ENCODE measurements around the gene NFATC2.

Gene NFATC2

GRCh38 chr20:51536116-51537069 lies 6.1 kb downstream of the NFATC2 start:
- DNase-seq = no peak

GRCh38 chr20:51535674-51536073 lies 6.8 kb downstream of the NFATC2 start:
- DNase-seq = no peak

- no peak for DNase-seq
Observed at GRCh38 chr20:51535075-51535386, 7.5 kb downstream of the NFATC2 start.

DNA sequence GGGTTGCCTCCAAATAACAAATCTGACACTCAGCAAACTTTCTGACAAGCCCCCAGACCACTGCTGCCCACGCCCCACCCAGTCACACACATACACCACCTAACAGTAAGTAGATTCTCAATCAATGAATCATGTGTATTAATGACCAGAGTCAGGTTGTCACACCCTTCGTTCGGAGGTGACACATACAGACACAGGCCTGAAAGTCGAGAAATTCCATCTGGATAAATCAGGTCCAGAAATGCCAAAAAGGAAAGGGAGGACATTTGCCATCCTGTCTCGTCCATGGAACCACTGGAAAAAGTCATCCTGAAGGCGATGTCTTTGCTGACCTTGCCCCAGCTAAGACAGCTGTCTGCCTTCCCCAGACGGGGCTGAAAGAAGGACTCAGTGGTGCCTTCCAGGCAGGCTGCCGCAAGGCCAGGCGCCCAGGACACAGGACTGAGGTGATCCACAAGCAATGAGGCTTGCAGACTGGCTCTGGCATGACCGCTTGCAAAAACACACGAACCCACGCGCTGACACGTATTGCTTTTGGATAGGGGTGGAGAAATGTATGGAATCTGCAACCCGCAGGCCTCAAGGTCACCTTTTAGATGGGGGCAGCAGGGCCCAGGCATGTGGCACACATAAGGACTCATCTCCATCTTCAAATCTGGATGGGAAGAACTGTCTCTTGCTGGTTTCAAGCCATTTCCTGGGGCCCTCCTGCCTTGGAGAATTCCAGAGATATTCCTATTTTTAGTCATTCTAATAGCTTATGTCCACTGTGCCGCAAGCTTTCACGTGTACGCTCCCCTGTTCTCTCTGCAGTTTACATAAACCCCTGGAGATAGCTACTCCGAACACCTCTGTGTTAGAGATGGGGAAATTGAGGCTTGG lies 9.0 kb downstream of the NFATC2 start:
- no peak for DNase-seq

DNA sequence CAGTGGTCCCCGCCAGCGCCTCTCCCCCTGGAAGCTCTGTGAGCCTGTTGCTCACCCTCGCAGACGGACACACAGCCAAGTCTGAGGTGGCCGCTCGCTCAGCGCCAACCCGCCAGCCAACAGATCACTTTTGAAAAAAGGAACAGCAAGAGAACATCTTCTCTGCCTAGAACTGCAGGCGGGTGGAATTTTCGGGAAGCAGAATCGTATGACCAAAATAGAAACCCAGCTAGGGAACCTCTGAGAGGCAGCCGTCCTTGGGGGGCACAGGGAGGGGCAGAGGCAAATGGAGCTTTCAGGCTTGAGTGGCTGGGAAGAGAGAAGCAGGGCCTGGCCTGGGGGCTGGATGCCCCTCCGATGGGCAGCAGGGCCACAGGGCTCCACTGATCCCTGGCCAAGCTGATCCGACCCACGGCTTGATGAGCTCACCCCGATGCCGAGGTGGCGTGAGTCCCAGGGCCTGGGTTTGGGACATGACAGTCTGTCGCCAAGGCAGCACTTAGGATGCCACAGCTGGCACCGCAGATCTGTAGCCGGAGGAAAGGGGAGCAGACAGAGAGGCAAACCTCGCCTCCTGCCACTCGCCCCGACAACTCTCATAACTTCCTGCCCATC lies 9.8 kb downstream of the NFATC2 start:
- DNase-seq = no peak

DNA sequence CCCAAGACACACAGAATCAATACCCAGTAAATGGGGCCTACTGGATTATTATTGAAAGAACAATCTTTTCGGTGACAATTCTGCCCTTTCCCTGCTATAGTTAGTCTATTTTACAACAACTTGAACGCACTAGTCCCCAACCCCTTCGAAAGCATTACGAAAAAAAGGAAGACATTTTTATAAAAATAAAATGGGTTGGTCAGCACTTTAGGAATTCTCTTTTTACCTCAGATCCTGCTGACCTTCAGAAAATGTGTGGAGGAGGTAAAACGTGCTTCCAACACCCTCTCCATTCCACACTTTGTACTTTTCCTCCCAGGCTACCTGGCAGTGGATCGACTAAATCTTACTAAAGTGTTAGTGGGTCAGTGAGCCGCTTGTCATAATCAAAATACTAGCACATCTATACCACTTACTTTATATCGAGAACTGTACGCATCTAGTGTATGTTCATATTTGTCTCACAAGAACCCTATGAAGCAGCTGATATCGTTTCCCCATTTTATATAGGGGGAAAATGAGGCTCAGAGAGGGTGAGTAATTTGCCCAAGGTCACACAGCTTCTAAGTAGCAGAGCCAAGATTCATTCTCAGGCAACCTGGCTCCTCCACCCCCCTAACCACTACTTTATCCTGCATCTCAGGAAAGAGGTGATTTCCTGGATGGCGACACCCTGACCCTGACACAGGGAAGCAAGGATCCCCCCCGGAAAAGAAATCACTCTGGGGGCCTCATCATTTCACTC lies 10.6 kb downstream of the NFATC2 start:
- no peak for DNase-seq

- DNase-seq = no peak
Observed at GRCh38 chr20:51531141-51531710, 11.3 kb downstream of the NFATC2 start.

- DNase-seq = no peak
Observed at GRCh38 chr20:51529758-51530157, 12.8 kb downstream of the NFATC2 start.

- DNase-seq = no peak
Observed at GRCh38 chr20:51529081-51529681, 13.3 kb downstream of the NFATC2 start.

GRCh38 chr20:51528263-51529027 lies 14.1 kb downstream of the NFATC2 start:
- DNase-seq = no peak

DNA sequence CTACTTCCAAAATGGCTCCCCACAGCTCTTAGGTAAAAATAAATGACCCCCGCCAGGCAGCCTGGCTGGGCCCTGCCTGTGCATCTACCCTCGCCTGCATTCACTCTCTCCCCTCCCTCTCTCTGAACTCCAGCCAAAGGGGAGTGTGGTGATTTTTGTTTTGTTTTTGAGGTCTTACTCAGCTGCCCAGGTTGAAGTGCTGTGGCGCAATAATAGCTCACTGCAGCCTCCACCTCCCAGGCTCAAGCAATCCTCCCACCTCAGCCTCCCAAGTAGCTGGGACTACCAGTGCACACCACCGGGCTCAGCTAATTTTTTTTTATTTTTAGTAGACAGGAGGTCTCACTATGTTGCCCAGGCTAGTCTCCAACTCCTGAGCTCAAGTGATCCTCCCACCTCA lies 15.8 kb downstream of the NFATC2 start:
- DNase-seq = no peak

DNA sequence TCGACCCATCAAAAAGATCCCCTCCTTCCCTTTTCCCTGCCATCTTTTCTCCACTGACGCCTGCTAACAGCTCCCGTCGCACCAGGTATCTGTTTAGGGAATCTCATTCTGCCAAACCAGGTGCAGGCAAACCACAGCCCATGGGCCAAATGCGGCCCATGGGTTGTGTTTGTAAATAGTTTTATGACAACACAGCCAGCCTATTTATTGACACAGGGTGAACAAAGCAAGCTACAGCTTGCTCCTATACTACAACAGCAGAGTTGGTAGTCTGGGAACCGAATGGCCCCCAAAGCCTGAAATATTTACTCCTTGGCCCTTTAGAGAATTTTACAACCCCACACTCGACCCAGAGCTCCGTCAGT lies 16.4 kb downstream of the NFATC2 start:
- no peak for DNase-seq

DNA sequence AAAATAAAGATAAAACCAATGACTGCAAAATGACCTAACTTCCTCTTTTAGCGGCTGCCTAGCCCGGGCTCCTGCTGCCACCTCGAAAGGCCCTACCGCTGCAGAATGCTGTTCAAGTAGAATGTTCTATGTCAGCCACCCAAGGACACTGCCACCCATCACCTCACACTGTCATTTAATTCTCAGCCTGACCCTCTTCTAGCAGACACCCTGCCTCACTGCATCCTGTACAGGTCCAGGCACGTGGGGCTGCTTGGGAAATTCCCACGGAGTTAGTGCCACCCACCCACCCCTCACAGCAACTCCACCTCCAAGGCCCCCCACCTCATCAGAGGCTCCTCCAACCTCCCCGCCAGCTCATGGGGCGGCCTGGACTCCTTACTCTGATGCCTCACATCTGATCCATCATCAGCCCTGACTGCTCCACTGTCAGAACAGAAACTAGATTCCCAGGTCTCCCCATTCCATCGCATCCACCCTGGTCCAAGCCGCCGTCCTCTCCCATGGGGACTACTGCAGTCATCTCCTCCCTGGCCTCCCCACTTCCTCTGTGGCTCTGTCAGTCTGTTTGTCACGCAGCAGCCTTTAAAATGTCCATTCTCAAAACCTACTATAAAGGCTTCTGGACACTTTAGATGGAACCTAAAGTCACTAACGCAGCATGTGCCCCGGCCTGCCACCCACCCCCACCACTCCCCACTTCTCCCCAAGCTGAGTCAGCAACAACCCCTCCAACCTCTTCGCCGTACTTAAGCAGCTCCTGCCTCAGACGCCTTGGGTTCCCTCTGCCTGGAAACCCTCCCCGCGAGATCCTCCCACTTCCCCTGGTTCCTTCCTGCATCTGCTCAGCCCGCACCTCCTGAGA lies 17.0 kb downstream of the NFATC2 start:
- no peak for DNase-seq

DNA sequence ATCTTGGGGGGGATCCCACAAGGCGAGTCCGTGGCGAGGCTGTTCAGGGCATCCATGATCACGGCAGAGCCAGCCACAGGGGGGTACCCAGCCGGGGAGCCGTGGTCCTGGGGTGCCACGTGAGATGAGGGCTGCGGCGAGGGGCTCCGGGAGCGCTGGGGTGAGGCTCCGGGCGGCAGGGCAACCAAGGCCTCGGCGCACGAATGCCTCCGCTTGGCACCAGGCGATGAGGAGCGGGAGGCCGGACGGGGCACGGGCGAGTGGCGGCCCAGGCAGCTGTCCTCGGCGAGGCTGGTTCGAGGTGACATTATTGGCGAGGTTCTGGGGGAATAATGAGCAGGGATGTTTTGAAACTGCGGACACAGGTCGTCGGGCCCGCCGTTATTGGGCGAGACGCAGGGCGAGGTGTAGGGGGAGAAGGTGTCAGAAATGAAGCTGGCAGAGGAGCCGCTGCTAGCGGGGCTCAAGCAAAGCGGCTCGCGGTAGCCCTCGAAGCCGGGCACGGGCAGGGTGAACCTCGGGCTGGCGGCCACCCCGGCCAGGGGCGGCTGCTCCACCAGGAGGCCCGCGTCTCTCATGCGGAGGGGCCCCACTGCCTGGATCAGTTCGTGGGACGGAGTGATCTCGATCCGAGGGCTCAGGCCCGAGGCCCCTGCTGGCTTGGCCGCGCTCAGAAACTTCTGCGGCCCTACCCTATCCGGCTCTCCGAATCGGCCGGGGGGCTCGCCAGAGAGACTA lies 19.1 kb downstream of the NFATC2 start:
- DNase-seq = no peak

GRCh38 chr20:51522207-51522606 lies 20.3 kb downstream of the NFATC2 start:
- DNase-seq = no peak

DNA sequence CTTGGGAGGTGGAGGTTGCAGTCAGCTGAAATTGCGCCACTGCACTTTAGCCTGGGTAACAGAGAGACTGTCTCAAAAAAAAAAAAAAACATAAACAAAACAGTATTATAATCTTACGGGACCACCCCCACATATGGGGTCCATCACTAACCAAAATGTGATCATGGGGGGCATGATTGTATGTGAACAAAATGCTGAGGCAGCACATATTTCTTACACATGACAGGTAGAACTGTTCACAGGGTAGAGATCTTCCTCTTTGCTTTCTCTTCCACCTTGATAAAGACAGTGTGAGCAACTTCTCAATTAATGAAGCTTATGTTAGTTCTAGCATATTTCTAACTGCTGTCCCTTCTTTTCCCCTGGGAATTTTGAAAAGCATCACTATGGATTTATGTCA lies 24.7 kb downstream of the NFATC2 start:
- DNase-seq = no peak

DNA sequence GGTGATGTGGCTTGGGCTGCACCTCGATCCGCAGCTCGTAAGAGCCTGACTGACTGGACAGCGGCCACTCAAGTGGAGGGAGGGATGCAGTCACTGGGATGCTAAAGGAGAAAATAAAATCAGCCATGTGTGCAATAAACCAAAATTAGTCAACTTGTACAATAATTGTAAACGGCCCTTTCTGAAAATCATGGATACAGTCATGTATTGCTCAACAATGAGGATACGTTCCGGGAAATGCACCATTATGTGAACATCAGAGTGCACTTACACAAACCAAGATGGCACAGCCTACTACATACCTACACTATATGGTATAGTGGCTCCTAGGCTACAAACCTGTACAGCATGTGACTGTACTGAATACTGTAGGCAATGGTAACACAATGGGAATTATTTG lies 25.7 kb downstream of the NFATC2 start:
- DNase-seq = no peak

DNA sequence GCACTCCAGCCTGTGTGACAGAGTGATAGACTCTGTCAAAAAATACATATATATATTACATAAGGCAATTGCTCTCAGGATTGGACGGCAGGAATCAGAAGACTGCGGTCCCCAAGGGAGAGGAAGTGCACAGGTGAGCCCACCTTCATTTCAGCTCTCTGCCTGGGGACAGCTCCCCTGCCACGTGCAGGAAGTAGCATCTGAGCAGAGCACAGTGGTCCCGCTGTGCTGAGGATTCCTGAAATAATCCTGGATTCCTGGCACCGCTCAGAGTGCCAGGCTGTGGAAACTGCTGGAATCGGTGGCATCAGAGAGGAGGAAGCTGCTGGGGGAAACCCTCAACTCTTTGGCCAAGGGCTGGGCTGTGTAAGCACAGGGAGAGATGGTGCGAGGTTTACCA lies 27.7 kb downstream of the NFATC2 start:
- DNase-seq = no peak

DNA sequence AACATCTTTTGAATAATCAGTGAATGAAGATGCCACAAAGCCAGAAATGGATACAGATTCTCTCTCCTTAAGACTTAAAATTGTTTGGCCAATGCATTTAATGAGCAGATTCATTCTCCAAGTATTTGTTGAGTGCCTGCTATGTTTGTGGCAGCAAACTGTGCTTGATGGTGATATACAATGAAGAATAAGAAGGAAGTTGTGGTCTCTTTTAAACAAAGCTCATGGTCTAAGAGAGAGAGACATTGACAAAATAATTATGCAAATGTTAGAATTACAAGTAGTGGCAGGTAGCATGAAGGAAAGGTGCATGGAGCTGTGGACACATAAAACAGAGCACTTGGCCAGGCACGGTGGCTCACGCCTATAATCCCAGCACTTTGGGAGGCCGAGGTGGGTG lies 28.3 kb downstream of the NFATC2 start:
- no peak for DNase-seq

DNA sequence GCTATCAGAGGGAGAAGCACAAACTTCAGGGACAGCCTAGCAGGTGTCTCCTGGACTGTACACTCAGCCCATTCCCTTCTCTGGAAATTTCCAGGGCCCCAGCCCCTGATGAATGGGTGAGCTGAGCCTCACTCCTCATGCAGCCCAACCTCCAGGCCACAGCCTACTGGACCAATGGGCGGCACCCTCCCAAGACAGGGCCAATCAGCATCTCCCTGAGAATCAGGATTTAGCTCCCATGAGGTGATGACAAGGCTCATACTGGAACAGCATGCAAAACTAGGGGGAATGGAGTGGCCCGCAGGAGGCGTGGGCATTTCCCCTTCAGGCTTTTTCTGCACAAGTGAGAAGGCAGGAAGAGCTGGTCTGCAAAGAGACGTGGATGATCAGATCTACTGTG lies 29.0 kb downstream of the NFATC2 start:
- no peak for DNase-seq

All from DMS53 (cell line).